Adrenal gland (tissue), 12 donors: Measurements from ENCODE around the gene TPI1. TPM values are rescaled to one million over a fixed set of nuclear protein-coding genes. Genes with fewer than 3 reads are reported as not detected.

Source experiments
- DNase-seq, 7 donors: peaks; one replicate each; pipeline ENCODE4 v3.0.0-alpha.2; 2019 to 2020
- H3K27ac ChIP-seq, 5 donors: fragments of 200-600 bp; sonication (generic) in 4 of 5; 1 replicate in 3 of 5; 2 replicates in 2 of 5; pipeline versions ENCODE4 v1.5.1 to v1.8.0; 2016 to 2020; ENCODE audit warnings: mild to moderate bottlenecking in 1 of 5
- H3K27me3 ChIP-seq: fragments of 200-600 bp; 2 replicates; pipeline ENCODE4 v1.8.0; 2021
- H3K36me3 ChIP-seq, 2 donors: fragments of 200-600 bp; replicated peaks in 1 of 2; 1 replicate in 1 of 2; 2 replicates in 1 of 2; pipeline versions ENCODE4 v1.5.1 to v1.8.0; 2018 to 2022
- H3K4me1 ChIP-seq, 2 donors: fragments of 200-600 bp; replicated peaks in 1 of 2; 1 replicate in 1 of 2; 2 replicates in 1 of 2; pipeline versions ENCODE4 v1.5.1 to v1.8.0; 2018 to 2021
- H3K4me3 ChIP-seq, 4 donors: fragments of 200-600 bp; sonication (generic) in 3 of 4; one replicate each; pipeline ENCODE4 v1.5.1; 2016 to 2018
- H3K9me3 ChIP-seq, 3 donors: fragments of 200-600 bp; sonication (generic) in 1 of 3; replicated peaks in 1 of 3; 1 replicate in 2 of 3; 2 replicates in 1 of 3; pipeline versions ENCODE4 v1.5.1 to v1.8.0; 2016 to 2021
- POLR2A ChIP-seq, 2 donors: fragments of 450-650 bp; IDR thresholded peaks; one replicate each; pipeline ENCODE4 v1.6.1; 2017; ENCODE audit warnings: antibody characterized with exemption in 2 of 2, mild to moderate bottlenecking in 2 of 2, moderate library complexity in 1 of 2
- WGBS, 4 donors: extraction: QIAGEN DNeasy Blood & Tissue Kit in 2 of 4; methylation state at CpG; one replicate each; pipeline versions ENCODE4 v1.1.5 to v1.1.7; 2013 to 2017; 5-methylcytosine and 5-hydroxymethylcytosine counted together
- intact Hi-C, 2 donors: fragments of 100-400 bp; cut with DNase I; formaldehyde crosslinking; loops; one replicate each; pipeline versions ENCODE4 v1.14.1 to v1.15.0; 2022 to 2023
- polyA plus RNA-seq, 3 donors: library from polyadenylated mRNA; stranded (reverse); fragments of 200-250 nt in 2 of 3; fragments of 350-450 nt in 1 of 3; fragmentation: Illumina TruSeq in 1 of 3; extraction: RNeasy Lipid Tissue Mini Kit (QIAGEN cat#74804) in 1 of 3; gene quantifications; one replicate each; pipeline ENCODE4 v1.2.3, GENCODE V29; 2013 to 2014
- total RNA-seq, 9 donors: library from RNA; depleted of rRNA in 4 of 9; stranded (reverse); fragments of >200 nt in 4 of 9; fragments of 120-200 nt in 1 of 9; fragmentation: NEBNext Ultra II Directional in 1 of 9; extraction: Animal tissue kit (Norgen Biotek cat#: 25700) in 1 of 9; gene quantifications; one replicate each; pipeline versions ENCODE4 v1.1.0 to v1.2.4, GENCODE V29; 2013 to 2023
- TF ChIP-seq, protein P1 (sequence below), 6 experiments: fragments of 450-650 bp in 4 of 6; fragments of 200-600 bp in 2 of 6; sonication (generic) in 1 of 6; IDR thresholded peaks; 1 replicate in 5 of 6; 2 replicates in 1 of 6; pipeline versions ENCODE4 v1.5.1 to v1.8.0; 2016 to 2021; ENCODE audit warnings: antibody characterized with exemption in 6 of 6, mild to moderate bottlenecking in 2 of 6, moderate library complexity in 1 of 6
- donor health status: healthy with polysubstance abuse.
- donor health status: Bipolar disorder and iron deficiency.
- donor health status: DM: yes; HTN: yes; CAD: no.
- donor health status: DM: no; HTN: no; CAD: no.
- donor health status: DM: no; HTN: no; CAD: no.
- donor health status: DM: yes; HTN: yes; CAD: no.

Gene TPI1
- total and polyA plus RNA-seq, 12 donors = 241 to 2,322 (median 783) TPM

GRCh38 chr12:6824901-6825381 is 42.4 kb upstream of the TPI1 start:
- no peaks in the 10 kb centered on the region for H3K9me3 ChIP-seq
- H3K4me1 ChIP-seq = peaks cover 6 to 15% of the 10 kb centered on the region in 2 donors
- H3K36me3 ChIP-seq = no peaks in the 10 kb centered on the region
- no peak overlapping the region for H3K4me3 ChIP-seq
- DNase-seq = no peak
- H3K27me3 ChIP-seq = peaks cover 4% of the 10 kb centered on the region
- TF ChIP-seq, protein P1, sequence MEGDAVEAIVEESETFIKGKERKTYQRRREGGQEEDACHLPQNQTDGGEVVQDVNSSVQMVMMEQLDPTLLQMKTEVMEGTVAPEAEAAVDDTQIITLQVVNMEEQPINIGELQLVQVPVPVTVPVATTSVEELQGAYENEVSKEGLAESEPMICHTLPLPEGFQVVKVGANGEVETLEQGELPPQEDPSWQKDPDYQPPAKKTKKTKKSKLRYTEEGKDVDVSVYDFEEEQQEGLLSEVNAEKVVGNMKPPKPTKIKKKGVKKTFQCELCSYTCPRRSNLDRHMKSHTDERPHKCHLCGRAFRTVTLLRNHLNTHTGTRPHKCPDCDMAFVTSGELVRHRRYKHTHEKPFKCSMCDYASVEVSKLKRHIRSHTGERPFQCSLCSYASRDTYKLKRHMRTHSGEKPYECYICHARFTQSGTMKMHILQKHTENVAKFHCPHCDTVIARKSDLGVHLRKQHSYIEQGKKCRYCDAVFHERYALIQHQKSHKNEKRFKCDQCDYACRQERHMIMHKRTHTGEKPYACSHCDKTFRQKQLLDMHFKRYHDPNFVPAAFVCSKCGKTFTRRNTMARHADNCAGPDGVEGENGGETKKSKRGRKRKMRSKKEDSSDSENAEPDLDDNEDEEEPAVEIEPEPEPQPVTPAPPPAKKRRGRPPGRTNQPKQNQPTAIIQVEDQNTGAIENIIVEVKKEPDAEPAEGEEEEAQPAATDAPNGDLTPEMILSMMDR (IDR thresholded peaks at IDR 0.05) = no peak
- no peak for TF ChIP-seq POLR2A (IDR thresholded peaks at IDR 0.05)
- H3K27ac ChIP-seq = no peak overlapping the region
- intact Hi-C loops = loop anchor here (5.0 to 10.0 kb wide), 2 partner anchors 80 to 93 kb away; no protein-coding TSS in a partner anchor
- 29 to 45% (median 36%) methylated on average over 11 to 12 of the region's 12 CpGs for WGBS, 4 donors

DNA sequence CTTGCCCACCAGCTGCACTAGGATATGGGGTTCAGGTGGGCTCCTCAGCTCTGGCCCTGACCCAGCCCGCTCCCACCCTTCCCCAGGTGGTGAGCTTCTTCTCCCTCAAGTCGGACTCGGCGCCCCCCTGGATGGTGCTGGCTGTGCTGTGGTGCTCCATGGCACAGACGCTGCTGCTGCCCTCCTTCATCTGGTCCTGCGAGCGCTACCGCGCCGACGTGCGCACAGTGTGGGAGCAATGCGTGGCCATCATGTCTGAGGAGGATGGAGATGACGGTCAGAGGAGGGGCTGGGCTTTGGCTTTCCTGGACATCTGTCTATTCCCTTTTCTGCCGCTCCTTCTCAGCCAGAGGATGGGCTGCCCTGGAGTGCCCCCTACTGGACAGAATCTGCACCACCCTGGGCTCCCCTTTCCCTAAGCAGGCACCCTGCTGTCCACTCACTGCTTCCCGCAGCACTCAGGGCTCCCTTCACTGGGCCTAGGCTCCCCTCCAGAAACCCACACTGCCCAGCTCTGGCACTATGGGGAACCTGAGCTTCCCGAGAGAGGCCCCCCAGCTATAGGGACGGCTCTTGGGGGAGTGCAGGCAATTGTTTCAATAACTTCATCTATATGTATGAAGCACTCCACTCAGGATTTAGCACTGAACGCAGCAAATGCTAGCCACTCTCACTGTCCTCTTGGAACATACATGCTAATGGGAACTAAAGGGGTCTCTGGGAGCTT is 41.8 kb upstream of the TPI1 start:
- 7 to 11% (median 10%) methylated on average over 15 to 19 of the region's 19 CpGs for WGBS, 4 donors
- H3K27ac ChIP-seq = no peak overlapping the region
- H3K4me3 ChIP-seq = no peak overlapping the region
- H3K9me3 ChIP-seq = no peaks in the 10 kb centered on the region
- no peaks in the 10 kb centered on the region for H3K36me3 ChIP-seq
- DNase-seq = peak; percentile 81 to 95 (median 87)
- TF ChIP-seq POLR2A (IDR thresholded peaks at IDR 0.05) = no peak
- TF ChIP-seq, protein P1 (IDR thresholded peaks at IDR 0.05) = peak; percentile 78 to 96 (median 92)
- H3K4me1 ChIP-seq = peaks cover 6 to 15% of the 10 kb centered on the region in 2 donors
- intact Hi-C loops = loop anchor here in 1 of 2 donors (10.0 kb wide), 1 partner anchor 81 kb away; no protein-coding TSS in a partner anchor
- H3K27me3 ChIP-seq = peaks cover 4% of the 10 kb centered on the region

DNA sequence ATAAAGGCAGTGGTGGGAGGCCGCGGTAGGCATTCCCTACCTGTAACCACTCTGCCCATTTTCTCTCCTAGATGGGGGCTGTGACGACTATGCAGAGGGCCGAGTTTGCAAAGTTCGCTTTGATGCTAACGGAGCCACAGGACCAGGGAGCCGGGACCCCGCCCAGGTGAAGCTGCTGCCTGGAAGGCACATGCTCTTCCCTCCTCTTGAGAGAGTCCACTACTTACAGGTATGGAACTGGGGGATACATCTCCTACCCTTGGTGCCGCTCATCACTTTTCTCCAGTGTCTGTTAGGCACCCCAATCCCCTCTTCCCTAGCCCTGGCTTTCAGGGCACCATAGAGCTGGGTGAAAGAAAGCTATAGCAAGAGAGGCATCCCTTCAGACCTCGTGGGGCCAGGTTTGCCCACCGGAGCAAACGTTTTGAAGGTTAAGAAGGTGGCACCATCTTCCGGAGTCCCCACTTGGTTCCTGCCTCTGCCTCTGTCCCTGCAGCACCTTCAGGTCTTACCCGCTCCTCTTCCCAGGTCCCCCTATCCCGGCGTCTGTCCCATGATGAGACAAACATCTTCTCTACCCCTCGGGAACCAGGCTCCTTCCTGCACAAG is 41.1 kb upstream of the TPI1 start:
- TF ChIP-seq, protein P1 (IDR thresholded peaks at IDR 0.05) = no peak
- Histone ChIP-seq H3K27me3 (peaks cover 4% of the 10 kb centered on the region), H3K9me3 (no peaks in the 10 kb centered on the region), H3K36me3 (no peaks in the 10 kb centered on the region), H3K4me1 (peaks cover 6 to 15% of the 10 kb centered on the region in 2 donors), H3K27ac (no peak overlapping the region), H3K4me3 (no peak overlapping the region)
- WGBS, 4 donors = 41 to 74% (median 65%) methylated on average over 12 to 17 of the region's 17 CpGs
- no peak for DNase-seq
- intact Hi-C loops = loop anchor here in 1 of 2 donors (10.0 kb wide), 1 partner anchor 81 kb away; no protein-coding TSS in a partner anchor

GRCh38 chr12:6826734-6827436 is 40.4 kb upstream of the TPI1 start:
- peak overlapping the region in 2 of 5 donors; percentile 45 to 47 for H3K27ac ChIP-seq
- no peaks in the 10 kb centered on the region for H3K9me3 ChIP-seq
- H3K27me3 ChIP-seq = peaks cover 4% of the 10 kb centered on the region
- DNase-seq = peak in 1 of 7 donors; percentile 56
- peaks cover 2 to 13% of the 10 kb centered on the region in 2 donors for H3K4me1 ChIP-seq
- WGBS, 4 donors = 57 to 72% (median 67%) methylated on average over 8 to 22 of the region's 22 CpGs
- H3K4me3 ChIP-seq = no peak overlapping the region
- TF ChIP-seq, protein P1 (IDR thresholded peaks at IDR 0.05) = no peak
- TF ChIP-seq POLR2A (IDR thresholded peaks at IDR 0.05) = no peak
- intact Hi-C loops = loop anchor here in 1 of 2 donors (10.0 kb wide), 1 partner anchor 82 kb away; no protein-coding TSS in a partner anchor
- H3K36me3 ChIP-seq = no peaks in the 10 kb centered on the region
